Measurements from ENCODE around the gene SAP130. TPM values are rescaled to one million over a fixed set of nuclear protein-coding genes. Genes with fewer than 3 reads are reported as not detected.

SAP130 gene
- total and polyA plus RNA-seq, 5 donors from 2014 or later, result 4.8 to 38.0 (median 7.3) TPM

Other genes with a start within 250 kb of the SAP130 start
- 71.4 TPM for gene WDR33, start 216.9 kb downstream of the SAP130 start, total RNA-seq
- 10 to 100 TPM; 31.5 to 42.5 (median 34.0) TPM for gene WDR33, start 216.9 kb downstream of the SAP130 start, polyA plus RNA-seq
- 25.3 TPM for gene POLR2D, start 169.9 kb downstream of the SAP130 start, total RNA-seq
- 10 to 100 TPM; 31.8 to 44.1 (median 36.0) TPM for gene POLR2D, start 169.9 kb downstream of the SAP130 start, polyA plus RNA-seq
- gene AMMECR1L, start 142.1 kb downstream of the SAP130 start, total RNA-seq, result 14.0 TPM
- 1 to 10 TPM; 3.3 to 8.5 (median 5.6) TPM for gene AMMECR1L, start 142.1 kb downstream of the SAP130 start, polyA plus RNA-seq
- gene UGGT1, start 63.1 kb upstream of the SAP130 start, total RNA-seq, result 41.1 TPM
- gene UGGT1, start 63.1 kb upstream of the SAP130 start, polyA plus RNA-seq, result 10 to 100 TPM in 3 of 4 donors, 1 to 10 TPM in 1; 9.0 to 14.5 (median 12.7) TPM